GM12878 (cell line): ENCODE results near the gene FBLN1. TPM values are rescaled to one million over a fixed set of nuclear protein-coding genes. Genes with fewer than 3 reads are reported as not detected.

Experiments
- ATAC-seq: fragments of 200-7000 bp; cut with Tn5 transposase; 3 replicates; pipeline ENCODE4 v1.9.1; 2020; ENCODE audit warnings: mild to moderate bottlenecking, moderate library complexity
- BruUV-seq: library from RNA; stranded (reverse); fragments of 400-500 nt; replicated peaks from 2 replicates; lab custom pipeline; 2021; lab: Mats Ljungman, UMichigan
- CTCF ChIA-PET: fragments of 300-600 bp; sonication (Branson Sonifier 250); formaldehyde crosslinking; extraction: SDS; loops from one replicate; lab custom pipeline; 2021; ENCODE audit warnings: inconsistent platforms; lab: Yijun Ruan, JAX
- POLR2A ChIA-PET: fragments of 350-600 bp; formaldehyde crosslinking; extraction: SDS; loops from one replicate; lab custom pipeline; 2021; ENCODE audit warnings: inconsistent platforms; lab: Charles Lee
- RAD21 ChIA-PET: fragments of 300-600 bp; sonication (Branson Sonifier 250); formaldehyde crosslinking; loops from one replicate; lab custom pipeline; 2023; ENCODE audit warnings: antibody characterized with exemption; ENCODE audit not compliant: unreplicated experiment; lab: Charles Lee
- SMC1A ChIA-PET: fragments of 300-600 bp; sonication (Branson Sonifier 250); formaldehyde crosslinking; loops from one replicate; lab custom pipeline; 2023; ENCODE audit not compliant: unreplicated experiment, uncharacterized antibody; lab: Charles Lee
- DNase-seq: peaks from one replicate; pipeline ENCODE4 v3.0.0-alpha.2; 2011; ENCODE audit warnings: low read depth, low spot score
- FAIRE-seq: peaks from 3 replicates; lab custom pipeline; 2011; peaks lifted over from hg19 to GRCh38; lab: Jason Lieb, UNC
- H2AFZ ChIP-seq: 2 replicates; pipeline ENCODE4 v1.6.0; 2011; ENCODE audit warnings: low read depth, low read length, control low read depth; ENCODE audit not compliant: control insufficient read depth
- H3K27ac ChIP-seq: 2 replicates; pipeline ENCODE4 v1.5.1; 2011; ENCODE audit warnings: control low read depth; ENCODE audit not compliant: control insufficient read depth, insufficient read depth
- H3K27me3 ChIP-seq, 2 experiments: replicated peaks in 1 of 2; 2 replicates each; pipeline versions ENCODE4 v1.6.0 to v1.6.1; 2011; ENCODE audit warnings: low read length in 1 of 2; ENCODE audit not compliant: control insufficient read depth in 2 of 2, insufficient read depth in 2 of 2
- H3K36me3 ChIP-seq, 2 experiments: 2 replicates each; pipeline ENCODE4 v1.5.1; 2011; ENCODE audit warnings: low read length in 1 of 2; ENCODE audit not compliant: control insufficient read depth in 2 of 2, insufficient read depth in 2 of 2
- H3K4me1 ChIP-seq: 2 replicates; pipeline ENCODE4 v1.6.1; 2011; ENCODE audit warnings: mild to moderate bottlenecking, low read length, moderate library complexity, mixed read lengths; ENCODE audit not compliant: control insufficient read depth, insufficient read depth
- H3K4me2 ChIP-seq: 2 replicates; pipeline ENCODE4 v1.6.0; 2011; ENCODE audit warnings: control low read depth; ENCODE audit not compliant: control insufficient read depth, insufficient read depth
- H3K4me3 ChIP-seq: fragments of 200-600 bp; sonication (generic); 2 replicates; pipeline ENCODE4 v1.5.1; 2016
- H3K79me2 ChIP-seq: 2 replicates; pipeline ENCODE4 v1.6.0; 2011; ENCODE audit warnings: low read length; ENCODE audit not compliant: control insufficient read depth, insufficient read depth
- H3K9ac ChIP-seq: 2 replicates; pipeline ENCODE4 v1.8.0; 2011; ENCODE audit warnings: low read length, control low read depth, mixed read lengths; ENCODE audit not compliant: control insufficient read depth, insufficient read depth
- H3K9me3 ChIP-seq: replicated peaks from 3 replicates; pipeline ENCODE4 v1.5.1; 2011; ENCODE audit warnings: mild to moderate bottlenecking, low read length; ENCODE audit not compliant: control insufficient read depth, insufficient read depth
- H4K20me1 ChIP-seq: 2 replicates; pipeline ENCODE4 v1.6.0; 2011; ENCODE audit not compliant: control insufficient read depth, insufficient read depth
- ASH2L ChIP-seq: fragments of 300-600, 200-600 bp; sonication (generic); IDR thresholded peaks from 2 replicates; pipeline ENCODE4 v1.6.1; 2017; ENCODE audit warnings: low read depth, mild to moderate bottlenecking, borderline replicate concordance
- E2F4 ChIP-seq: IDR thresholded peaks from 2 replicates; pipeline ENCODE4 v1.6.1; 2012; ENCODE audit warnings: low read depth, low read length, improper control_type of control experiment
- EED ChIP-seq: sonication (generic); IDR thresholded peaks from 2 replicates; pipeline ENCODE4 v1.6.1; 2016; ENCODE audit warnings: antibody characterized with exemption, low read depth
- HDAC2 ChIP-seq: fragments of 200-600 bp; sonication (generic); IDR thresholded peaks from 2 replicates; pipeline ENCODE4 v1.6.1; 2017
- IKZF1 ChIP-seq: fragments of 450-650 bp; conservative IDR thresholded peaks from 2 replicates; pipeline ENCODE4 v1.6.1; 2017; ENCODE audit warnings: antibody characterized with exemption, mild to moderate bottlenecking
- IKZF2 ChIP-seq, 2 experiments: fragments of 450-650 bp; IDR thresholded peaks; 2 replicates each; pipeline ENCODE4 v1.6.1; 2017; ENCODE audit warnings: mild to moderate bottlenecking in 2 of 2, moderate library complexity in 2 of 2
- IRF5 ChIP-seq: fragments of 450-650 bp; IDR thresholded peaks from 2 replicates; pipeline ENCODE4 v1.6.1; 2017; ENCODE audit warnings: borderline replicate concordance
- MEF2A ChIP-seq: IDR thresholded peaks from 2 replicates; pipeline ENCODE4 v1.6.1; 2011; ENCODE audit warnings: low read depth, mild to moderate bottlenecking, low read length, moderate library complexity; ENCODE audit not compliant: insufficient read depth
- RAD21 ChIP-seq: IDR thresholded peaks from 2 replicates; pipeline ENCODE4 v1.6.1; 2011; ENCODE audit warnings: mild to moderate bottlenecking, low read depth, low read length, moderate library complexity; ENCODE audit not compliant: insufficient read depth
- RELA ChIP-seq: fragments of 450-650 bp; IDR thresholded peaks from 2 replicates; pipeline ENCODE4 v1.8.0; 2014; ENCODE audit warnings: borderline replicate concordance; ENCODE audit not compliant: partially characterized antibody
- SMAD1 ChIP-seq: fragments of 450-650 bp; IDR thresholded peaks from 2 replicates; pipeline ENCODE4 v1.6.1; 2018; ENCODE audit warnings: mild to moderate bottlenecking, low read depth; ENCODE audit not compliant: partially characterized antibody
- SMC3 ChIP-seq: IDR thresholded peaks from 2 replicates; pipeline ENCODE4 v1.6.1; 2011; ENCODE audit warnings: low read length, improper control_type of control experiment, borderline replicate concordance
- SUPT20H ChIP-seq: IDR thresholded peaks from 2 replicates; pipeline ENCODE4 v1.6.1; 2011; ENCODE audit warnings: low read depth, mild to moderate bottlenecking, low read length, moderate library complexity, borderline replicate concordance; ENCODE audit not compliant: control insufficient read depth
- TCF7 ChIP-seq: IDR thresholded peaks from 2 replicates; pipeline ENCODE4 v1.6.1; 2014; ENCODE audit warnings: antibody characterized with exemption, borderline replicate concordance
- USF1 ChIP-seq: IDR thresholded peaks from 2 replicates; pipeline ENCODE4 v1.6.1; 2011; ENCODE audit warnings: borderline replicate concordance, low read depth, mild to moderate bottlenecking, moderate library complexity, mixed read lengths, low read length; ENCODE audit not compliant: insufficient read depth; ENCODE audit errors: extremely low read length
- WRNIP1 ChIP-seq: IDR thresholded peaks from 2 replicates; pipeline ENCODE4 v1.6.1; 2011; ENCODE audit warnings: low read depth, low read length, improper control_type of control experiment, borderline replicate concordance
- ZNF217 ChIP-seq: fragments of 450-650 bp; IDR thresholded peaks from 2 replicates; pipeline ENCODE4 v1.6.1; 2017; ENCODE audit warnings: antibody characterized with exemption, mild to moderate bottlenecking
- WGBS: methylation state at CpG from one replicate; pipeline ENCODE4 v1.1.6; 2016; ENCODE audit warnings: low lambda C conversion rate; ENCODE audit not compliant: insufficient replicate concordance, insufficient coverage; ENCODE audit errors: missing lambda C conversion rate; 5-methylcytosine and 5-hydroxymethylcytosine counted together
- in situ Hi-C: fragments of 300-500 bp; cut with MboI; formaldehyde crosslinking; loops from 9 replicates; pipeline ENCODE4 v1.14.3; 2018; ENCODE audit warnings: mixed read lengths
- intact Hi-C: fragments of 100-400 bp; cut with micrococcal nuclease; formaldehyde crosslinking; loops from one replicate; pipeline ENCODE4 v1.14.2; 2022; ENCODE audit not compliant: unreplicated experiment
- polyA plus RNA-seq, 11 experiments: library from polyadenylated mRNA; depleted of rRNA in 4 of 11; unstranded in 6 of 11; stranded (reverse) in 5 of 11; fragments of >200 nt; fragmentation: Nextera tagmentation in 4 of 11; fragmentation: Illumina TruSeq in 1 of 11; extraction: Ambion mirVana in 4 of 11; extraction: Trizol in 1 of 11; gene quantifications; 1 replicate in 1 of 11; 2 replicates in 10 of 11; pipeline versions ENCODE4 v1.2.1 to v1.2.3, GENCODE V29; 2011 to 2016; ENCODE audit warnings: inconsistent platforms in 2 of 11, missing spikeins in 2 of 11, low read depth in 1 of 11
- total RNA-seq, 4 experiments: library from RNA; depleted of rRNA in 3 of 4; stranded (reverse); fragments of >200 nt in 3 of 4; fragmentation: Illumina TruSeq in 1 of 4; extraction: Trizol in 1 of 4; gene quantifications; 2 replicates each; pipeline versions ENCODE4 v1.2.1 to v1.2.3, GENCODE V29; 2013 to 2021

The FBLN1 gene
- total and polyA plus RNA-seq, 10 of the 15 experiments (the other 5 are each of a cell fraction or from before 2014, with no cell fraction given): 0.20 to 0.51 TPM; not detected in 8

- TF ChIP-seq SMC3 (peak; percentile 87), MEF2A (no peak), WRNIP1 (0 out of 2 replicates have a peak, but pooled peaks have one; percentile 62)
Observed at GRCh38 chr22:45577746-45578523, 75.3 kb downstream of the FBLN1 start (continued).

GRCh38 chr22:45578524-45579147 lies 76.0 kb downstream of the FBLN1 start:
- BruUV-seq: no TSS peak
- Histone ChIP-seq H3K9me3 (no peaks in the 10 kb centered on the region), H3K4me3 (no peak overlapping the region), H3K4me1 (no peaks in the 10 kb centered on the region), H3K4me2 (no peak overlapping the region), H3K9ac (no peak overlapping the region), H2AFZ (no peak overlapping the region), H4K20me1 (no peaks in the 10 kb centered on the region), H3K79me2 (no peaks in the 10 kb centered on the region), H3K27ac (no peak overlapping the region), H3K27me3 (no peaks in the 10 kb centered on the region; a peak in 1 of 4 replicates), H3K36me3 (no peaks in the 10 kb centered on the region)
- 18% methylated on average over 7 of the region's 7 CpGs for WGBS
- in situ Hi-C loops: no loop called here
- ChIA-PET SMC1A (interaction anchor here (0.9 kb wide), 1 partner anchor 68 kb away, joined by 3 read pairs; no protein-coding TSS in a partner anchor), CTCF (interaction anchor here (0.5 to 1.4 kb wide), 5 partner anchors 285 to 762 kb away, joined by 3 to 4 read pairs (median 3); no protein-coding TSS in a partner anchor), RAD21 (no interaction called here), POLR2A (no interaction called here)
- DNase-seq: no peak
- no peak for ATAC-seq
- FAIRE-seq: no peak
- TF ChIP-seq ZNF217: no peak
- no peak for TF ChIP-seq RAD21
- no peak for TF ChIP-seq RELA
- no peak for TF ChIP-seq E2F4
- no peak for TF ChIP-seq TCF7
- no peak for TF ChIP-seq IKZF2 (IDR thresholded peaks at IDR 0.05)
- no peak for TF ChIP-seq IRF5
- TF ChIP-seq HDAC2: no peak
- no peak for TF ChIP-seq SUPT20H
- no peak for TF ChIP-seq EED
- TF ChIP-seq USF1: no peak
- no peak for TF ChIP-seq SMAD1
- TF ChIP-seq ASH2L: no peak
- no peak for TF ChIP-seq IKZF1
- intact Hi-C loops: no loop called here
